ENCODE measurements around the gene KIAA1755. TPM values are rescaled to one million over a fixed set of nuclear protein-coding genes. Genes with fewer than 3 reads are reported as not detected.

Gene KIAA1755
- total RNA-seq, 1 donor from 2014 or later, result 0.06 TPM

- DNase-seq (ENCODE audit: low read depth), result no peak
- no peak for TF ChIP-seq CTCF (conservative IDR thresholded peaks at IDR 0.05; ENCODE audit: low read depth, low read length)
- no peak overlapping the region for H3K4me3 ChIP-seq (ENCODE audit: low read depth, low read length)
Observed at GRCh38 chr20:38178581-38178980, 82.0 kb downstream of the KIAA1755 start.

GRCh38 chr20:38178065-38178491 lies 82.5 kb downstream of the KIAA1755 start:
- TF ChIP-seq CTCF (conservative IDR thresholded peaks at IDR 0.05; ENCODE audit: low read depth, low read length), result no peak
- H3K4me3 ChIP-seq (ENCODE audit: low read depth, low read length), result no peak overlapping the region
- no peak for DNase-seq (ENCODE audit: low read depth)

GRCh38 chr20:38177201-38177600 lies 83.3 kb downstream of the KIAA1755 start:
- no peak overlapping the region for H3K4me3 ChIP-seq (ENCODE audit: low read depth, low read length)
- TF ChIP-seq CTCF (conservative IDR thresholded peaks at IDR 0.05; ENCODE audit: low read depth, low read length), result no peak
- no peak for DNase-seq (ENCODE audit: low read depth)

GRCh38 chr20:38175304-38176180 lies 85.0 kb downstream of the KIAA1755 start:
- H3K4me3 ChIP-seq (ENCODE audit: low read depth, low read length), result no peak overlapping the region
- no peak for TF ChIP-seq CTCF (conservative IDR thresholded peaks at IDR 0.05; ENCODE audit: low read depth, low read length)
- no peak for DNase-seq (ENCODE audit: low read depth)

- TF ChIP-seq CTCF (conservative IDR thresholded peaks at IDR 0.05; ENCODE audit: low read depth, low read length), result peak; percentile 28
- no peak overlapping the region for H3K4me3 ChIP-seq (ENCODE audit: low read depth, low read length)
- DNase-seq (ENCODE audit: low read depth), result peak; percentile 42
Observed at GRCh38 chr20:38173237-38174156, 87.0 kb downstream of the KIAA1755 start.

- no peak overlapping the region for H3K4me3 ChIP-seq (ENCODE audit: low read depth, low read length)
- TF ChIP-seq CTCF (conservative IDR thresholded peaks at IDR 0.05; ENCODE audit: low read depth, low read length), result peak; percentile 43
- no peak for DNase-seq (ENCODE audit: low read depth)
Observed at GRCh38 chr20:38172408-38172807, 88.1 kb downstream of the KIAA1755 start.
